DND-41 (cell line): ENCODE measurements around the gene TUT4.
A peak's percentile ranks its signal among the peaks of the same experiment; 100 is the strongest.

Experiments
- ATAC-seq: fragments of 200-7000 bp; cut with Tn5 transposase; 3 replicates; pipeline ENCODE4 v1.9.1; 2021; ENCODE audit warnings: low read depth; ENCODE audit not compliant: insufficient read depth
- DNase-seq: peaks from one replicate; pipeline ENCODE4 v3.0.0-alpha.2; 2020
- H2AFZ ChIP-seq: 2 replicates; pipeline ENCODE4 v1.6.0; 2012; ENCODE audit warnings: low read depth, low read length
- H3K27ac ChIP-seq: 2 replicates; pipeline ENCODE4 v1.5.1; 2012; ENCODE audit warnings: low read length, inconsistent platforms
- H3K27me3 ChIP-seq: fragments of 200-600 bp; sonication (generic); 2 replicates; pipeline ENCODE4 v1.6.0; 2012; ENCODE audit warnings: low read length, mild to moderate bottlenecking, inconsistent platforms; ENCODE audit not compliant: insufficient read depth, poor library complexity
- H3K36me3 ChIP-seq: 2 replicates; pipeline ENCODE4 v1.5.1; 2012; ENCODE audit warnings: low read length, inconsistent platforms; ENCODE audit not compliant: insufficient read depth
- H3K4me1 ChIP-seq: 2 replicates; pipeline ENCODE4 v1.5.1; 2012; ENCODE audit warnings: mild to moderate bottlenecking, low read length; ENCODE audit not compliant: insufficient read depth
- H3K4me2 ChIP-seq: 2 replicates; pipeline ENCODE4 v1.6.0; 2012; ENCODE audit warnings: mild to moderate bottlenecking, moderate library complexity, low read length, inconsistent platforms; ENCODE audit not compliant: insufficient read depth
- H3K4me3 ChIP-seq, 2 experiments: fragments of 200-600 bp in 1 of 2; shearing (Covaris generic) in 1 of 2; 2 replicates each; pipeline ENCODE4 v1.5.1; 2012 to 2016; ENCODE audit warnings: inconsistent platforms in 2 of 2, low read length in 2 of 2, mild to moderate bottlenecking in 2 of 2, low read depth in 1 of 2, moderate library complexity in 1 of 2
- H3K79me2 ChIP-seq: 2 replicates; pipeline ENCODE4 v1.6.0; 2012; ENCODE audit warnings: low read length, inconsistent platforms; ENCODE audit not compliant: insufficient read depth
- H3K9ac ChIP-seq: 2 replicates; pipeline ENCODE4 v1.6.0; 2012; ENCODE audit warnings: low read depth, mild to moderate bottlenecking, inconsistent platforms, low read length, moderate library complexity
- H3K9me3 ChIP-seq: 2 replicates; pipeline ENCODE4 v1.5.1; 2012; ENCODE audit warnings: low read length, moderate library complexity, mild to moderate bottlenecking, inconsistent platforms; ENCODE audit not compliant: insufficient read depth, severe bottlenecking
- H4K20me1 ChIP-seq: 2 replicates; pipeline ENCODE4 v1.6.0; 2012; ENCODE audit warnings: low read length; ENCODE audit not compliant: insufficient read depth
- EZH2 ChIP-seq: IDR thresholded peaks from 3 replicates; pipeline ENCODE4 v1.6.1; 2012; ENCODE audit warnings: borderline replicate concordance, low read depth, mild to moderate bottlenecking, moderate library complexity, low read length, inconsistent platforms; ENCODE audit not compliant: severe bottlenecking
- TF ChIP-seq, protein P1 (sequence below): IDR thresholded peaks from 2 replicates; pipeline ENCODE4 v1.5.1; 2012; ENCODE audit warnings: borderline replicate concordance, low read length, moderate library complexity, mild to moderate bottlenecking; ENCODE audit not compliant: poor library complexity, severe bottlenecking; ENCODE audit errors: extremely low read depth

The TUT4 gene

GRCh38 chr1:52601519-52601918, 48.6 kb upstream of the TUT4 start:
- Histone ChIP-seq H2AFZ (peak overlapping the region; percentile 92), H3K36me3 (peaks cover 20% of the 10 kb centered on the region), H3K4me1 (peaks cover 38% of the 10 kb centered on the region), H3K4me2 (peak overlapping the region; percentile 73), H3K9ac (peak overlapping the region; percentile 62), H4K20me1 (no peaks in the 10 kb centered on the region), H3K9me3 (no peaks in the 10 kb centered on the region), H3K27me3 (no peaks in the 10 kb centered on the region), H3K27ac (peak overlapping the region; percentile 71), H3K4me3 (peak overlapping the region; percentile 16 to 59; a peak in 3 of 4 replicates), H3K79me2 (peaks cover 38% of the 10 kb centered on the region)
- no peak; the same call in 2 of the 3 replicates for ATAC-seq
- TF ChIP-seq EZH2: no peak
- TF ChIP-seq, protein P1, sequence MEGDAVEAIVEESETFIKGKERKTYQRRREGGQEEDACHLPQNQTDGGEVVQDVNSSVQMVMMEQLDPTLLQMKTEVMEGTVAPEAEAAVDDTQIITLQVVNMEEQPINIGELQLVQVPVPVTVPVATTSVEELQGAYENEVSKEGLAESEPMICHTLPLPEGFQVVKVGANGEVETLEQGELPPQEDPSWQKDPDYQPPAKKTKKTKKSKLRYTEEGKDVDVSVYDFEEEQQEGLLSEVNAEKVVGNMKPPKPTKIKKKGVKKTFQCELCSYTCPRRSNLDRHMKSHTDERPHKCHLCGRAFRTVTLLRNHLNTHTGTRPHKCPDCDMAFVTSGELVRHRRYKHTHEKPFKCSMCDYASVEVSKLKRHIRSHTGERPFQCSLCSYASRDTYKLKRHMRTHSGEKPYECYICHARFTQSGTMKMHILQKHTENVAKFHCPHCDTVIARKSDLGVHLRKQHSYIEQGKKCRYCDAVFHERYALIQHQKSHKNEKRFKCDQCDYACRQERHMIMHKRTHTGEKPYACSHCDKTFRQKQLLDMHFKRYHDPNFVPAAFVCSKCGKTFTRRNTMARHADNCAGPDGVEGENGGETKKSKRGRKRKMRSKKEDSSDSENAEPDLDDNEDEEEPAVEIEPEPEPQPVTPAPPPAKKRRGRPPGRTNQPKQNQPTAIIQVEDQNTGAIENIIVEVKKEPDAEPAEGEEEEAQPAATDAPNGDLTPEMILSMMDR: no peak
- peak; percentile 11 for DNase-seq

DNA sequence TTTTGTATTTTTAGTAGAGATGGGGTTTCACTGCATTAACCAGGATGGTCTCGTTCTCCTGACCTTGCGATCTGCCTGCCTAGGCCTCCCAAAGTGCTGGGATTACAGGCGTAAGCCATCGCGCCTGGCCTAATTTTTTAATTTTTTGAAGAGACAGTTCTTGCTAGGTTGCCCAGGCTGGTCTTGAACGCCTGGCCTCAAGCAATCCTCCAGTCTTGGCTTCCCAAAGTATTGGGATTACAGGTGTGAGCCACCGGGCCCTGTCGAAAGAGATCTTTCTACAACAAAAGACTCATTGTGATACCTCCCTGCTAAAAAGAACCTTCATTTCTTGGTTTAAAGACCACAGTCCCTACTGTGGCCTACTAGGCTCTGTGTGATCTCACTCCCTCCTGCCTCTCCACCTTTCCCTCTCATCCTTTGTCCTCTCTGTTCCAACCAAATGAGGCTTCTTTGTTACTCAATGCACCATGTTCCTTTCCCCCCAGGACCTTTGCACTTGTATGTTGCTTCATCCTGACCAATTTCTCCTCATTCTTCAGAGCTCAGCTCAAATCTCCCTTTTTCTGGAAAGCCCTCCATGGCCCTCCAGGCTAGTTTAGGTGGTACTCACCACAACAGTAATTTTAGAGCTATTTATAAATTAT, 47.8 kb upstream of the TUT4 start:
- Histone ChIP-seq H3K27me3 (no peaks in the 10 kb centered on the region), H3K27ac (no peak overlapping the region), H3K4me1 (peaks cover 38% of the 10 kb centered on the region), H3K9ac (no peak overlapping the region), H3K36me3 (peaks cover 11% of the 10 kb centered on the region), H3K4me3 (no peak overlapping the region), H2AFZ (peak overlapping the region; percentile 92), H3K79me2 (peaks cover 38% of the 10 kb centered on the region), H4K20me1 (no peaks in the 10 kb centered on the region), H3K9me3 (no peaks in the 10 kb centered on the region), H3K4me2 (peak overlapping the region; percentile 73; the same call in 1 of the 2 replicates)
- no peak for TF ChIP-seq EZH2
- TF ChIP-seq, protein P1: no peak
- DNase-seq (no peak), ATAC-seq (no peak)

DNA sequence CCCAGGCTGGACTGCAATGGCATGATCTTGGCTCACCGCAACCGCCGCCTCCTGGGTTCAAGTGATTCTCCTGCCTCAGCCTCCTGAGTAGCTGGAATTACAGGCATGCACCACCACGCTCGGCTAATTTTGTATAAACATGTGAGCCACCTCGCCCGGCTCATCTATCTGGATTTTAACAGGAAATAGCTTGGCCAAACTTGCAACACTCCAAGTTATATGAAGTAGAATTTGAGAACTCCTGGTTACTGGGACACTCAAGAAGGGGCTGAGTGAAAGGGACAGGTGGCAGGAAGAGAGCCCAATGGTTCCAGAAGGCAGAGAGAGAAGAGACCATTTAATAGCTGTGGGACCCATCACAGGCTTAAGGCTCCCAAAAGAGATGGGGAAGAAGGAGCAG, 46.3 kb upstream of the TUT4 start:
- Histone ChIP-seq H2AFZ (no peak overlapping the region), H3K27ac (no peak overlapping the region), H3K9me3 (no peaks in the 10 kb centered on the region), H3K79me2 (peaks cover 32% of the 10 kb centered on the region), H3K36me3 (peaks cover 6% of the 10 kb centered on the region), H3K9ac (no peak overlapping the region), H3K4me2 (no peak overlapping the region), H4K20me1 (no peaks in the 10 kb centered on the region), H3K27me3 (no peaks in the 10 kb centered on the region), H3K4me3 (no peak overlapping the region), H3K4me1 (peaks cover 30% of the 10 kb centered on the region)
- DNase-seq (no peak), ATAC-seq (no peak)
- TF ChIP-seq EZH2: no peak
- TF ChIP-seq, protein P1: no peak
